Measurements from ENCODE around the gene PROK2.

PROK2 gene

DNA sequence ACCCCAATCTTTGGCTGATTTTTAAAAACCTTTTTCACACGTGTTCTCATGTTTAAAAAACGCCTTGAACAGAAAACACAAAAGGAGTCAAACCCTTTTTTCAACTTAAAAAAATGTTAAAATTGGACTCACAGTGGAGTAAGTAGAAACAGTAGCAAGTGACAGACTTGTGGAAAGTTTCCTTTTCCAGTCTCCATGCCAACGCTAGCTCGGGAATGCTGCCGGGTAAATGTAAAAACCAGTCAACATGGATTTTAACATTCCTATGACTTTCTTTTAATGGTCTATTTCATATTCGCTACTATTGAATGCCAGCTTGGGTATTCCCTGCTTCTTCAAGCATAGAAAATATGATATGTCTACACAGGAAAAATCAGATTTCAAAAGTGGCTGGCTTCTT, 1.6 kb upstream of the PROK2 start:
- H3K79me2 ChIP-seq (ENCODE audit: insufficient read depth, low read length), result no peaks in the 10 kb centered on the region
- no peak overlapping the region for H3K4me2 ChIP-seq (ENCODE audit: low read depth, low read length, poor library complexity, severe bottlenecking)
- H3K36me3 ChIP-seq (ENCODE audit: low read length), result no peaks in the 10 kb centered on the region
- no peak for TF ChIP-seq EZH2phosphoT487 (conservative IDR thresholded peaks at IDR 0.05; ENCODE audit: low read length)
- TF ChIP-seq, protein P1, sequence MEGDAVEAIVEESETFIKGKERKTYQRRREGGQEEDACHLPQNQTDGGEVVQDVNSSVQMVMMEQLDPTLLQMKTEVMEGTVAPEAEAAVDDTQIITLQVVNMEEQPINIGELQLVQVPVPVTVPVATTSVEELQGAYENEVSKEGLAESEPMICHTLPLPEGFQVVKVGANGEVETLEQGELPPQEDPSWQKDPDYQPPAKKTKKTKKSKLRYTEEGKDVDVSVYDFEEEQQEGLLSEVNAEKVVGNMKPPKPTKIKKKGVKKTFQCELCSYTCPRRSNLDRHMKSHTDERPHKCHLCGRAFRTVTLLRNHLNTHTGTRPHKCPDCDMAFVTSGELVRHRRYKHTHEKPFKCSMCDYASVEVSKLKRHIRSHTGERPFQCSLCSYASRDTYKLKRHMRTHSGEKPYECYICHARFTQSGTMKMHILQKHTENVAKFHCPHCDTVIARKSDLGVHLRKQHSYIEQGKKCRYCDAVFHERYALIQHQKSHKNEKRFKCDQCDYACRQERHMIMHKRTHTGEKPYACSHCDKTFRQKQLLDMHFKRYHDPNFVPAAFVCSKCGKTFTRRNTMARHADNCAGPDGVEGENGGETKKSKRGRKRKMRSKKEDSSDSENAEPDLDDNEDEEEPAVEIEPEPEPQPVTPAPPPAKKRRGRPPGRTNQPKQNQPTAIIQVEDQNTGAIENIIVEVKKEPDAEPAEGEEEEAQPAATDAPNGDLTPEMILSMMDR (IDR thresholded peaks at IDR 0.05; ENCODE audit: insufficient read depth, low read length, poor library complexity, severe bottlenecking), result no peak
- no peak overlapping the region for H3K4me3 ChIP-seq (ENCODE audit: insufficient read depth, low read length, poor library complexity, severe bottlenecking)
- H3K9me3 ChIP-seq (ENCODE audit: insufficient read depth, low read length), result no peaks in the 10 kb centered on the region
- no peak overlapping the region for H2AFZ ChIP-seq (ENCODE audit: low read depth, low read length, severe bottlenecking)
- no peak overlapping the region for H3K27ac ChIP-seq (ENCODE audit: low read depth, low read length)
- no peaks in the 10 kb centered on the region for H3F3A ChIP-seq (ENCODE audit: insufficient read depth)
- H3K9me2 ChIP-seq (replicated peaks; ENCODE audit: insufficient read depth, low read length), result no peaks in the 10 kb centered on the region
- H4K20me1 ChIP-seq (ENCODE audit: low read depth, low read length), result no peaks in the 10 kb centered on the region
- no peak overlapping the region for H3K9ac ChIP-seq (ENCODE audit: low read length)
- no peaks in the 10 kb centered on the region for H3K27me3 ChIP-seq (ENCODE audit: low read length)

DNA sequence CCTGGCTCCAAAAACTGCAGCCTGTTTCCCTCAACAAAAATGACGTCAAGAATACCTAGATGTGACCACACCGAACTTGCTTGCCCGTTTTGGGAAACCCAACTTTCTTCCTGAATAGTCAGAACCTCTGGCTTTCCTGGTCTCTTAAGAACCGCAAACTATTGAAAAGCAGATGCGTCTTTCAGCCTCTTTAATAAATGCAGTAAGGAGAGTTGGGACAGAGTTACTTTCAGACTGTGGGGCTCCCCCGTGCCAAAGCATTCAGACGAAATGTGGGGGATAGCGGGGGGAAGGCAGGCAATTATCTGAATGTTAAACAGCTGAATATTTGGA, 1.2 kb upstream of the PROK2 start:
- H3K4me3 ChIP-seq (ENCODE audit: insufficient read depth, low read length, poor library complexity, severe bottlenecking), result no peak overlapping the region

DNA sequence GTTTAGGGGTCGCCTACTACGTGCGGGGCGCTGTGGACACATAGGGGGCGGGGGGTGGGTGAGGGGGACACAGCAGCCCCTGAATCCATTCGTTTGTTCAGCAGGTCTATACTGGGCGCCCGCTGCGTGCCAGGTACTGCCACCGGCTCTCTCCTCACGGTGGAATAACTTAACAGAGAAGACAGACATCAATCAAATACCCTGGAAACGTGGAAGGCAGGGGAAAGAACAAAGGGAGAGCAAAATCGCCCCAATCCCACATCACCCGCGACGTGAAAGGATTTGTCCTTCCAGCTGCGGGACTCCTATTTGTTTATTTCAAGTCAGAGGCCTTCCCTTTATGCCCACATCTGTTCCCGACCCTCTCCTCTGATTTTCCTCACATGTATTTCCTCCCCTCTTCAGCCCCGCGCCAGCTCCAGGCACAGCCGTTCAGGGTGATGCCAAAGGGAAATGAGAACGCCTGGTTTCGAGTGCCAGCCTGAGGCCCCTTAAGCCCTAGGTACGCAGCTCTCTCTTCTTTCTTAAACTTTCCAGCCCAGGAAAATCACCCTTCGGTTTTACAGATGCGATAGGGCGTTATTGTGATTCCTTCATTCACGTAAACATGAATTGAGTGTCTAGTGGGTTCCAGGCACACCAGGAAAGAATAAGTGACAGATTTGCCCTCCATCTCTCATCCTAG, 726 bp upstream of the PROK2 start:
- Histone ChIP-seq H3F3A (ENCODE audit: insufficient read depth) (no peaks in the 10 kb centered on the region), H2AFZ (ENCODE audit: low read depth, low read length, severe bottlenecking) (no peak overlapping the region), H3K27ac (ENCODE audit: low read depth, low read length) (no peak overlapping the region), H3K4me2 (ENCODE audit: low read depth, low read length, poor library complexity, severe bottlenecking) (no peak overlapping the region), H4K20me1 (ENCODE audit: low read depth, low read length) (no peaks in the 10 kb centered on the region), H3K27me3 (ENCODE audit: low read length) (no peaks in the 10 kb centered on the region), H3K4me3 (ENCODE audit: insufficient read depth, low read length, poor library complexity, severe bottlenecking) (no peak overlapping the region), H3K9me2 (replicated peaks; ENCODE audit: insufficient read depth, low read length) (no peaks in the 10 kb centered on the region), H3K36me3 (ENCODE audit: low read length) (no peaks in the 10 kb centered on the region), H3K9me3 (ENCODE audit: insufficient read depth, low read length) (no peaks in the 10 kb centered on the region), H3K9ac (ENCODE audit: low read length) (no peak overlapping the region), H3K79me2 (ENCODE audit: insufficient read depth, low read length) (no peaks in the 10 kb centered on the region)
- no peak for TF ChIP-seq EZH2phosphoT487 (conservative IDR thresholded peaks at IDR 0.05; ENCODE audit: low read length)
- TF ChIP-seq, protein P1 (IDR thresholded peaks at IDR 0.05; ENCODE audit: insufficient read depth, low read length, poor library complexity, severe bottlenecking), result no peak

More for the DNA sequence above, 1.2 kb upstream of the PROK2 start:
- Histone ChIP-seq H3K27ac (ENCODE audit: low read depth, low read length) (no peak overlapping the region), H3K9me3 (ENCODE audit: insufficient read depth, low read length) (no peaks in the 10 kb centered on the region), H3K27me3 (ENCODE audit: low read length) (no peaks in the 10 kb centered on the region), H2AFZ (ENCODE audit: low read depth, low read length, severe bottlenecking) (no peak overlapping the region), H3K4me2 (ENCODE audit: low read depth, low read length, poor library complexity, severe bottlenecking) (no peak overlapping the region), H3K36me3 (ENCODE audit: low read length) (no peaks in the 10 kb centered on the region), H3F3A (ENCODE audit: insufficient read depth) (no peaks in the 10 kb centered on the region), H3K9me2 (replicated peaks; ENCODE audit: insufficient read depth, low read length) (no peaks in the 10 kb centered on the region), H3K9ac (ENCODE audit: low read length) (no peak overlapping the region), H3K79me2 (ENCODE audit: insufficient read depth, low read length) (no peaks in the 10 kb centered on the region), H4K20me1 (ENCODE audit: low read depth, low read length) (no peaks in the 10 kb centered on the region)
- TF ChIP-seq, protein P1 (IDR thresholded peaks at IDR 0.05; ENCODE audit: insufficient read depth, low read length, poor library complexity, severe bottlenecking), result no peak
- TF ChIP-seq EZH2phosphoT487 (conservative IDR thresholded peaks at IDR 0.05; ENCODE audit: low read length), result no peak
